Osteoblast (primary cell): ENCODE results near the gene NPC1. TPM values are rescaled to one million over a fixed set of nuclear protein-coding genes. Genes with fewer than 3 reads are reported as not detected.
A peak's percentile ranks its signal among the peaks of the same experiment; 100 is the strongest.

Experiments used
- DNase-seq: peaks from one replicate; pipeline ENCODE4 v3.0.0; 2011; ENCODE audit warnings: low spot score, mixed read lengths; ENCODE audit not compliant: insufficient read length; ENCODE audit errors: missing footprints
- H2AFZ ChIP-seq: 2 replicates; pipeline ENCODE4 v1.6.0; 2011; ENCODE audit warnings: mild to moderate bottlenecking, low read length
- H3K27ac ChIP-seq: 2 replicates; pipeline ENCODE4 v1.5.1; 2011; ENCODE audit warnings: mild to moderate bottlenecking, low read depth, low read length, moderate library complexity
- H3K27me3 ChIP-seq: 2 replicates; pipeline ENCODE4 v1.6.0; 2012; ENCODE audit warnings: mild to moderate bottlenecking, control low read depth, inconsistent platforms, low read length, moderate library complexity; ENCODE audit not compliant: insufficient read depth
- H3K36me3 ChIP-seq: 2 replicates; pipeline ENCODE4 v1.5.1; 2011; ENCODE audit warnings: mild to moderate bottlenecking, low read length, control low read depth, moderate library complexity; ENCODE audit not compliant: insufficient read depth
- H3K4me1 ChIP-seq: 2 replicates; pipeline ENCODE4 v1.5.1; 2011; ENCODE audit warnings: mild to moderate bottlenecking, low read length, control low read depth, moderate library complexity; ENCODE audit not compliant: insufficient read depth
- H3K4me2 ChIP-seq: 2 replicates; pipeline ENCODE4 v1.6.0; 2011; ENCODE audit warnings: mild to moderate bottlenecking, low read length; ENCODE audit not compliant: insufficient read depth
- H3K4me3 ChIP-seq: fragments of 200-600 bp; sonication (generic); 3 replicates; pipeline ENCODE4 v1.5.1; 2012; ENCODE audit warnings: mild to moderate bottlenecking, low read length, inconsistent platforms; ENCODE audit not compliant: insufficient read depth
- H3K79me2 ChIP-seq: 2 replicates; pipeline ENCODE4 v1.6.0; 2012; ENCODE audit warnings: mild to moderate bottlenecking, low read length, control low read depth, inconsistent platforms; ENCODE audit not compliant: insufficient read depth
- H3K9me3 ChIP-seq: 2 replicates; pipeline ENCODE4 v1.5.1; 2011; ENCODE audit warnings: low read depth, low read length, control low read depth
- H4K20me1 ChIP-seq: 2 replicates; pipeline ENCODE4 v1.6.0; 2012; ENCODE audit warnings: mild to moderate bottlenecking, low read length, control low read depth; ENCODE audit not compliant: insufficient read depth
- CTCF ChIP-seq: IDR thresholded peaks from 2 replicates; pipeline ENCODE4 v1.5.1; 2011; ENCODE audit warnings: mild to moderate bottlenecking, low read depth, low read length, moderate library complexity; ENCODE audit errors: extremely low read depth
- small RNA-seq: library from RNA; depleted of rRNA; stranded (forward); fragments of <200 nt; gene quantifications from one replicate; pipeline ENCODE3, GENCODE V24; 2012
- total RNA-seq: library from RNA; depleted of rRNA; stranded (reverse); fragments of >200 nt; gene quantifications from 2 replicates; pipeline ENCODE4 v1.2.3, GENCODE V29; 2012

The NPC1 gene
- total RNA-seq, 1 donor: 136 TPM

DNA sequence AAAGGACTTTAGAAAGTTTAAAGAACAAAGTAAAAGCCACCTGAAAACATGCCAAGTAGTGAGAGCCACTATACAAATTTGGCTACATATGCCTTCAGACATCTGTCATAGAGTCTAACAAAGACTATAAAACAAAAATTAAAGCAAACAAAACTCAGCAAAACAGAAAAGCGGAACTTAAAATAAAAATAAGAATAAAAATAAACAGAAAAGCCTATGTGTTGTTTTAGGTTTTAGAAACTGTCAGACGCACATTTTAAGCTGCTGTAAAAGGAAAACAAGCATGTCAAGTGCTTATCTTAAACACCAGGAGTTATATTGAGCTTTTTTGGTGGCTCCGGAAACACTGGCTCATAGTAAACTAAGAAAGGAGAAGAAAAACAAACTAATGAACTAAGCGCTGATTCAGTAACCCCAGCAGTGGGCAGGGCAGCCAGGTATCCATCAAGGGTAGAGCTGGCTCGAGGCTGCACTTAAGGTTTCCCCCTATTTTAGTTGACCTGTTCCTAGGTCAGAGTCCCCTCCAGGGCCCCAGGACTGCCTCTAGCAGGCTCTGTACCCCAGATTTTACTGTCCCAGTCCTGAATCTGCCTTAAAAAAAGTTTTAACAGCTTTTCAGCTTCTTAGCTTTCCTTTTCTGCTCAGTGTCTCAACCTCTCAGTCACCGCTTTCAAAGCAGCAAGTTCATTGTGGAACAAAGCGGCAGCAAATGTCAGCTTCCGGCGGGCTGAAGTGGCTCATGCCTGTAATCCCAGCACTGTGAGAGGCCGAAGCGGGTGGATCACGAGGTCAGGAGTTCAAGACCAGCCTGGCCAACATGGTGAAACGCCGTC lies 98.4 kb downstream of the NPC1 start:
- H3K79me2 ChIP-seq: no peaks in the 10 kb centered on the region
- no peak for TF ChIP-seq CTCF
- peaks cover 9% of the 10 kb centered on the region for H3K4me1 ChIP-seq
- H4K20me1 ChIP-seq: no peaks in the 10 kb centered on the region
- H2AFZ ChIP-seq: peak overlapping the region; percentile 75
- H3K4me3 ChIP-seq: peak overlapping the region; percentile 36
- peak overlapping the region; percentile 47 for H3K27ac ChIP-seq
- peaks cover 6% of the 10 kb centered on the region for H3K36me3 ChIP-seq
- no peaks in the 10 kb centered on the region for H3K27me3 ChIP-seq
- peak; percentile 42 for DNase-seq
- peak overlapping the region; percentile 57 for H3K4me2 ChIP-seq
- no peaks in the 10 kb centered on the region for H3K9me3 ChIP-seq

DNA sequence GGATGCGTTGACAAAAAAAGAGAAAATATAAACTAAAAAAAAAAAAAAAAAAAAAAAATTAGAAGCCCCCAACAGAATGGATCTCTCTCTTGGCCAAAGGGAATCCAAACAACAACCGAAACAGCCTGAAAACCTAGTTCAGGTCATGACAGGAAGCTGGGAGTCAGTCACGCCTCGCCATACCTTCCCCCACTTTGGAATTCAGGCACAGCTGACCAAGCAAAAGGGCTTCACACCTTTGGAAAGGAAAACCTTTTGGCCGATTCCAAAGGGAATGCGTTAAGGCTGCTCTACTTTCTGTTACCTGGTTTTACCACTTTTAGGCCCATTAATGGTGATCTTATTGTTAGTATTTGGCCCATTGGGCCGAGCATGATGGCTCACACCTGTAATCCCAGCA lies 100.9 kb downstream of the NPC1 start:
- no peaks in the 10 kb centered on the region for H3K9me3 ChIP-seq
- DNase-seq: no peak
- no peaks in the 10 kb centered on the region for H3K79me2 ChIP-seq
- H3K4me3 ChIP-seq: no peak overlapping the region
- peaks cover 9% of the 10 kb centered on the region for H3K4me1 ChIP-seq
- H4K20me1 ChIP-seq: no peaks in the 10 kb centered on the region
- no peaks in the 10 kb centered on the region for H3K27me3 ChIP-seq
- no peak for TF ChIP-seq CTCF
- no peak overlapping the region for H3K27ac ChIP-seq
- H3K36me3 ChIP-seq: peaks cover 24% of the 10 kb centered on the region
- H2AFZ ChIP-seq: no peak overlapping the region
- no peak overlapping the region for H3K4me2 ChIP-seq

DNA sequence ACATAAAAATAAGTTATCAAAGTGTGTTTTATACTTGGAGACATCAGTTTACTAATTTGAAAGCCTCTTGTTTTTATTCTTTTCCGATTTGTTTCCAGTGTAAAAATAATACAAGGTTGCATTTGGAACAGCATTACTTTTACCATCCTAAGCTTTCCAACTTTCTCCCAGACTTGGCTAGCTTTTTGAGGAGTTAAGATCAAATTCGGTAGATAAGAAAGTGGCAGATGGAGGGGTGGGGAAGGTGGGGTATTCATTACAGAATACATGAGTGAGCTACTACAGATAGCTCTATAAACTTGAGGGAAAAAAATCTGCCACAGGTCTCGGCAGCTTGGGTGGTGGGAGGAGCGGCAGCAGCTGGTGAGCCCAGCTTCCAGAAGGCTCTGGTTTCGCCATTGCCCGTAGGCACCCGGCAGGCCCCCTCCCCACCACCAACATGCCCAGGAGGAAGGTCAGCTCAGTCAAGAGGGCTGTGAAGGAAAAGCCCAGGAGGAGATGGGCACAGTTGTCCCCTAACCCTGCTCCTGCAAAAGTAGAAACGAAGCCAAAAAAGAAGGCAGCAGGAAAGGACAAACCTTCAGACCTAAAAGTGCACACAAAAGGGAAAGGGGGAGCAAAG lies 101.6 kb downstream of the NPC1 start:
- Histone ChIP-seq H3K27ac (no peak overlapping the region), H3K36me3 (peaks cover 31% of the 10 kb centered on the region), H3K27me3 (no peaks in the 10 kb centered on the region), H3K79me2 (no peaks in the 10 kb centered on the region), H3K9me3 (no peaks in the 10 kb centered on the region), H2AFZ (no peak overlapping the region), H3K4me2 (no peak overlapping the region), H3K4me1 (peaks cover 9% of the 10 kb centered on the region), H3K4me3 (no peak overlapping the region), H4K20me1 (no peaks in the 10 kb centered on the region)
- TF ChIP-seq CTCF: no peak
- no peak for DNase-seq

Small RNA genes lying within 50 kb of the gene (small RNA-seq; reads per million reads assigned to genes)
- gene AC026634.1 (not detected), gene RF00019 (not detected)

Other genes with a start within 250 kb of the NPC1 start
- gene RIOK3, start 133.2 kb downstream of the NPC1 start, total RNA-seq: 98.1 and 110 TPM in 2 replicates
- 22.8 and 26.2 TPM in 2 replicates for gene RMC1, start 83.0 kb downstream of the NPC1 start, total RNA-seq
- 9.8 and 20.9 TPM in 2 replicates for gene ANKRD29, start 76.4 kb upstream of the NPC1 start, total RNA-seq
- 8.3 and 33.3 TPM in 2 replicates for gene LAMA3, start 102.9 kb upstream of the NPC1 start, total RNA-seq